Posterior vena cava (tissue), 2 donors: ENCODE data around the gene MAPK4. TPM values are rescaled to one million over a fixed set of nuclear protein-coding genes. Genes with fewer than 3 reads are reported as not detected.
A peak's percentile ranks its signal among the peaks of the same experiment; 100 is the strongest.

ENCODE experiments used
- DNase-seq: peaks from one replicate; pipeline ENCODE4 v3.0.0-alpha.2; 2020; ENCODE audit warnings: low spot score
- intact Hi-C, 2 donors: fragments of 100-400 bp; cut with DNase I; formaldehyde crosslinking; loops; one replicate each; pipeline versions ENCODE4 v1.14.1 to v1.14.2; 2022 to 2023
- total RNA-seq, 2 donors: library from RNA; stranded (reverse); fragmentation: NEBNext Ultra II Directional; extraction: Animal tissue kit (Norgen Biotek cat#: 25700); gene quantifications; one replicate each; pipeline ENCODE4 v1.2.1, GENCODE V29; 2021
- donor health status: DM: yes; HTN: yes; CAD: no.
- donor health status: DM: yes; HTN: yes; CAD: no.

Gene MAPK4
- total RNA-seq, 2 donors from 2014 or later, result 8.7 to 26.8 TPM

DNA sequence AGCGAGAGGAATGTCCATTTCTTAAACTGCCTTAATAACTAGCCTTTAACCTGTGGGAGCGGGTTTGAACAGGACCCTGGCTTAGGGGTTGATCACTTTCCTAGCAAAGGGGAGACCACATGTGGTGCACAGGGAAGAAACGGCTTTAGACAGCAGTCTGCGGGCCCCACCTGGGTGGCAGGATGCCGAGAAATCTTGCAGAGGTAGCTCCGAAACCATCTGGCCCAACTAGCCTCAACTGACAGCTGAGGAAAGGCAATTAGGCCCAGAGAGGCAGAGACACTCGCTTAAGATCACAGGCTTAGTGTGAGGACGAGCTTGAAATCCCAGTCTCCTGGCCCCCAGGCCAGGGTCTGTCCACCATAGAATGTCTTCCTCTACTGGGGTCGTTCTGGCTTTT is 170.1 kb downstream of the MAPK4 start:
- intact Hi-C loops, result loop anchor here in 1 of 2 donors (1.0 kb wide), 1 partner anchor 35 kb away; no protein-coding TSS in a partner anchor
- DNase-seq, result no peak

DNA sequence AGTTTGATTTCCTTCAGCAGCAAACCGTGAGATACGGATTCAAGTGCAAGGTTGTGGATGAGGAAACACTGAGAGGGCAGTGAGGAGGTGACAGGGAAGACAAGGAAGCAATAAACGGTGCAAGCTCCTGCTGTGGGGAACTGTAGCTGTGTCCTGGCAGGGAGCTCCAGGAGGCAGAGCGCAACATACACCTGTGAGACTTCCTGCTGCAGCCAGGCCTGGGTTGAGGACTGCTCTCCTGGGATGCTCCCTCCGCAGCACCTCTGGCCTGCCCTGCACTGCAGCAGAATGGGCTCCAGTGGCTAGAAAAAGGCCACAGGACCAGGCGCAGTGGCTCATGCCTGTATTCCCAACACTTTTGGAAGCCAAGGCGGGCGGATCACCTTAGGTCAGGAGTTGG is 174.5 kb downstream of the MAPK4 start:
- no peak for DNase-seq
- intact Hi-C loops, result no loop called here

DNA sequence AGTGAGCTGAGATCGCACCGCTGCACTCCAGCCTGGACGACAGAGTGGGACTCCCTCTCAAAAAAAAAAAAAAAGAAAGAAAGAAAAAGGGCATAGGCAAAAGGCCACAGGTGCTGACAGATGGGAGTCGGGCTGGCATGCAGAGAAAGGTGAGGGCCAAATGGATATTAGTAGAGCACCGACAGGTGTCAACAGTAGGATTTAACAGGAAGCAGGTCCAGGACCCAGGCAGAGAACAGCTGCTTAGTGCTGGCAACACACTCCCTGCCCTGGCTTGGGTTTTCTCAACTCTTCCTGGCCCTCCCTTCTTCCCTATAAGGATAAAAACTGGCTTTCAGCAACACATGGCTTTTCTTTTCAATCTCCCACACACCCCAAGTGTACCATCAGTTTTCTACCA is 175.0 kb downstream of the MAPK4 start:
- intact Hi-C loops, result no loop called here
- DNase-seq, result no peak

DNA sequence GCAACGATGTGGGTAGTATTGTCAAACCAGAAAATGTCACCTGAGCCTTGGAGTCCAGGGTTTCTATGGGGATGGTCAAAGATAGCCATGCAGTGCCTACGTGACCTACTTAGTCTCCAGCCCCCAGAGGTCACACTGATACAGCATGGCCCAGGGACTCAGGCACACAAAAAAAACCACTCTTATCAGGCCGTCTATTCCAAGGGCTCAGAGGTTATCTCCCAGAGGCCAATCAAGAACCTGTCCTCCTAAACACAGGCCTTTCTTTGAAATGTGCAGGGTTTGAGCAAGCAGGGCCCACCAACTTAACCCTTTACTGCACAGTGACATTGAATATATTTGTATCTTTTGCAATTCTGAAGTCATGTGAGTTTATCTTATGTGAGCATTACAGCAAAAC is 177.2 kb downstream of the MAPK4 start:
- intact Hi-C loops, result no loop called here
- DNase-seq, result no peak

DNA sequence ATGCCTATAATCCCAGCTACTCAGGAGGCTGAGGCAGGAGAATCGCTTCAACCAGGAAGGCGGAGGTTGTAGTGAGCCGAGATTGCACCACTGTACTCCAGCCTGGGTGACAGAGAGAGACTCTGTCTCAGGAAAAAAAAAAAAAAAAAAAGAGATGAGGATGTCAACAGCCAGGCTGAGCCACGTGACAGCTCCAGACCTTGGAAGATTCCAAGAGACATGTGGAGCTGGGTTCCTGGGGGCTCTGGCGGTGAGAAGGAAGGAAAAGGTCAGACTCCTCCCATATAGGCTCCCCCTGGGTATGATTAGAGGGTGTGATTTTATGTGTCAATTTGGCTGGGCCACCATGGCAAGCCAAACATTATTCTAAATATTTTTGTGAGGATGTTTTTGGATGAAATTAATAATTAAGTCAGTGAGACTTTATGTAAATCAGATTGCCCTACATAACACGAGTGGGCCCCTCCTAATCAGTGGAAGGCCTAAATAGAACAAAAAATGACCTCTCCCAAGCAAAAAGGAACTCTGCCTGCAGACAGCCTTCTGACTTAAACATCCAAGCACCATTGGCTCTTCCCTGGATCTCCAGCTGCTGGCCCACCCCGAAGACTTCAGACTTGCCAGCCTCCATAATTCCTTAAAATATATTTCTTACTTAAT is 178.3 kb downstream of the MAPK4 start:
- no peak for DNase-seq
- intact Hi-C loops, result no loop called here

DNA sequence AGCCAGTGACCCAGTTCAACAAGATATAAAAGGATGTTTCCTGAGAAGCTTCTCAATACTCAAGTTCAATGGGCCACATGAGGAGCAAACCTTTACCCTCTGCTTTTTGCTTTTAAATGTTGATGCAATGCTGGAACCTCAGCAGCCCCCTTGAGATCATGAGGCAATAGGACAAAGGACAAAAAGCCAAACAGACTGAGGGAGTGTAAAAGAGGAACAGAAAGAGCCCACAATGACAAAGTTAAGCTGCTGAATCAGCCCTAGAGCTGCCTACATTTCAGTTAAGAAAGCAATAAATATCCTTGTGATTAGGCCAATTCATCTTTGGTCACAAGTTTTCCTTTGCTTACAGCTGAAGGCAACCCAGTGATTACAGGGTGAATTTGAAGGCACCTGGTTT is 183.1 kb downstream of the MAPK4 start:
- DNase-seq, result no peak
- intact Hi-C loops, result no loop called here

DNA sequence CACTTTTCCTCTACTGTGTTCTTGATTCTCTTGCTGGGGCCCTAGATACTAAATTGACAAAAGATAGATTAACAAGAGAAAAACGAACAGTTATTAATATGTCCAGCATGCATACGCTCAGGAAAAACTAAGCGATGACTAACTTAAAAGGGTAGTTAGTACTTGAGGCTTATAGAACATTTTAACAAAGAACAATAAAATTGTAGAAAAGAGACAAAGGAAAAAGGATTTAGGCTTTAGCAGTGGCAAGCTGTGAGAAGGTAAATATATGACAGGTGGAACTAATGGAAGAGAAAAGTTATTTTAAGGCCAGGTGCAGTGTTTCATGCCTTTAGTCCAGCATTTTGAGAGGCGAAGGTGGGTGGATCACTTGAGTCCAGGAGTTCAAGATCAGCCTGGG is 184.4 kb downstream of the MAPK4 start:
- intact Hi-C loops, result no loop called here
- no peak for DNase-seq

DNA sequence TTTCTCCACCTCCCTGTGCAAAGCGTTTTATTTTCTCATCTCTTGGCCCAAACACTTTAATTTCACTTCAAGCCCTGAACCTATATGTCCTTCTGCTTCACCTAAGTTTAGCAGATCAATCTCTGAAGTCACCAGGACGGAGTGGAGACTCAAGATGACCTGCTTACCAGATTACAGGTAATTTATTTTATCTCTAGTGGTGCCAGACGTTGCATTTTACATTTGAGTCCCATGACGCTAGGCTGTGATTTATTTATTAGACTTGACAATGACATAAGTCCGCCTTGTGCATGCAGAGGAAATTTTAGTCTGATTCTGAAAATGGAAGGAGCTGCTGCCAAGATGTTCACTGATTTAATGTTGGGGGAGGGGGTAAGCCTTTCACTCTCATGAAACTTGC is 186.1 kb downstream of the MAPK4 start:
- intact Hi-C loops, result no loop called here
- no peak for DNase-seq

DNA sequence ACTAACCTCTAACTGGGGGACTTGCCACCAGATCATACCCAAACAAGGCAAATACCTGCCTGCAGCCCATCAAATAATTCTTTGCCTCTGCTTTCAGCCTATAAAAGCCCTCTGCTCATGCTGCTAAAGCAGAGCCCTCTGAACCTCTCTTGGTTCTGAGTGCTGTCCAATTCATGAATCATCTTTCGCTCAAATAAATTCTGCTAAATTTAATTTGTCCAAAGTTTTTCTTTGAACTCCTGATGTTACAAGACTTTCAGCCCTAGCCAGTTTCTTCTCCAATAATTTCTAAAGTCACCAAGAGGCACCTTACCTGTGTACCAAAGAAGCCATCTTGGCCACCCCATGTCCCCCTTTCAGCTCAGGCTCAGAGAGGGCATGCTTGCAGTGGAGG is 188.0 kb downstream of the MAPK4 start:
- intact Hi-C loops, result no loop called here

DNA sequence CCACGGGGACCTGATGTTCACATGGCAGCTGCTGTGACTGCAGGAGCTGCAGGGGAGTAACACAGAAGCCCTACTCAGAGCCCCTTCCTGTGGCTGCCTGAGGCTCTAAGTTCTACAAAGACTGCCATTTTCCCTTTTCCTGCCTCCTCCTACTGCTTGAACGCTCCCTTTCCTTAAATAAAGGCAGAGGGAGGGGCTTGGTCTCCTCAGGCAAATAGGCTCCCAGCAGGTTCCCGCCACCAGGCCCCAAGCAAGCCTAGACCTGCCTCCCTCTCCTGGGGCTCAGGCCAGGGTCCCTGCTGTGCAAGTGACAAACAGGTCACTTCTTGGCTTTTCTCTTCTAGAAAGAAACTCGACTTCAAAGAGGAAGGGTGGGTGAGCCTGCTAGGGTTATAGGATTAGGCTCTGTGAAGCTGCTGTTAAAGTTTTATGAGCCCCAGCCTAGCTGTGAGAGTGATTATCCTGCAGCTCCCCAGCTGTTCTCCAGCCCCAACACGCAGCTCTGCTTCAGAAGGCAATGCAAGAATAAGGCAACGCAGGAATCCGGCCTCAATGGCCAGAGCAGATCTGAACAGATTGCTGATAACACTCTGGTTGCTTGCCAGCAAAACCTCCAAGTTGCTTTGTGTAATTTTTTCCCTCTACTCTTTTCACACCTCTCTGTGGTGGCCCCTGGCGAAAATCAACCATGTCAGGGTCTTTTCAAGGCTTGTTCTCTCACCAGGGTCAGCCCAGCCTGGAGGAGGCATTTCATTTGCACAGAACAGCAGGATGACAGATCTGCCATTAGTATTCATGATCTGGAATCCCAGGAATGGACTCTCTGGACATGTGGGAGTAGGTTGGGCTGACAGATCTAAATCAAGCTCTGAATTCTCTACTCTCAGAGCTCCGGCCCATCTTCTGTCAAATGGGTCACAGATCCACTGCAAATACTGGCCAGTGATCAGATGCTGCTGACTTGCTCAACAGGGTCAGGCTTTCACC is 188.6 kb downstream of the MAPK4 start:
- intact Hi-C loops, result no loop called here
- no peak for DNase-seq

More for the DNA sequence above, 188.0 kb downstream of the MAPK4 start:
- no peak for DNase-seq

DNA sequence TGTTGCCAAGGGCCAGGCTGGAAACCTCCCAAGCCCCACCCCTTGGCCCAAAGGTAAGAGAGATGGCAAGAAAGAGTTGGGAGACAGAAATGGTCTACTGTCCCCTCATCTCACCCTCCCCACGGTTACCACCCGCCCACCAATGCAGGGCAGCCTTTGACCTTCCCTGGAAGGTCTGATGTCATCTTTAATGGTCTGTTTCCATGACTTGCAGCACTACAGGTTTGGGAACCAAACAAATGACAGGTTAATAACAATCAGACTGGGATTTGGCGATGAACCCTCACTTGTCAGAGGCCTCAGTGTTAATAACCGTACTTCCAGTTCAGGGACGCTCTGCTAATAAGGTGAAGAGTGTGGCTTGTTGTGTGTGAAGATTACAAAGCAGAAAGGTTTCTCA is 189.5 kb downstream of the MAPK4 start:
- intact Hi-C loops, result no loop called here
- no peak for DNase-seq

DNA sequence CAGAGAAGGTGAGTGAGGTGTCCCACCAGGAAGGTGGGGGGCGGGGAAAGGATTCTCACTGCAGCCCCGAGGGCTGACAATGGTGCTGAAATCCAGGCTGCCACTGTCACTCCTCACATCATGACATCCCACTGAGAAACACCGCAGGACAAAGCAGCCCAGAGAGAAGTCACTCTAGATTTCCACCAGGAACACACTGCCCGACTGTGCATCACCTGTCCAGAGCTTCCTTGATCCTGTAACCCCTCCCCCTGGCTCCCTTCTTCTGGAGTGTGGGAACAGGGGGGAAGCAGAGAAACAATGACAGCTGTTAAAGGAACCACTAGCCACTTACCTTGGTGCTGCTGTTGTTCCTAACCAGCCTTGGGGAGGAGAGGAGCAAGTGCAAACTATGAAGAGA is 190.1 kb downstream of the MAPK4 start:
- no peak for DNase-seq
- intact Hi-C loops, result no loop called here

DNA sequence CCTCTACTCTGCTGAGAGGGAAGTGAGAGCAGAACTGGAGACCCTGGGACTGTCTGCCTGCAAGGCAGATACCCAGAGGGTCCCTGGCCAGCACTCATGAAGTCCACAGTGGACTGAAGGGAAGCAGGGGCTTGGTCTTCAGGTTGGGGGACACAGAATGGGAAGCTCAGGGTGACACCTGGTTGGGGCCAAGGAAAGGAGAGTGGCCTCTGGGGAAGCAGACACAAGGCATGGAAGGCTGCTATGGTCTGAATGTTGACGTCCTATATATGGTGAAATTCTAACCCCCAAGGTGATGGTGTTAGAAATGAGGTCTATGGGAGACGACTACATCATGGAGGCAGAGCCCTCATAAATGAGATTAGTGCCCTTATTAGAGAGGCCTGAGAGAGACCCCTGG is 190.7 kb downstream of the MAPK4 start:
- intact Hi-C loops, result no loop called here
- DNase-seq, result no peak

DNA sequence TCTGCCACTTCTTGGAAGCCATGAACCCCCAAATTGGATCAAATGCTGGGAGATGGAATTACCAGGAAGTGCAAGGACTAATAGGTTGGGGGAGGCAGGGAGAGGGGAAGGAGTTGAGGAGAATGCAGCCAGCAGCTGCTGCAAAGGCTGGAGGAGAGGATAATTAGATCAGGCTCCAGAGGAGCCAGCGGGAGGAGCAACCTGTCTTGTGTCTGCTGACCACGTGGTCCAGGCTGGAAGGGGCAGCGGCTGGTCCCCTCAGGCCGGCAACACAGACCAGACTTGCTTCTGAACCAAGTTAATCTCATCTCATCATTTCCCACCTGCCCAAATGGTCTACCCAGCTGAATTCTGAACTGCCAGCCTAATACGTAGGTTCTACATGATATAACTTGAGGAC is 191.6 kb downstream of the MAPK4 start:
- no peak for DNase-seq
- intact Hi-C loops, result no loop called here

DNA sequence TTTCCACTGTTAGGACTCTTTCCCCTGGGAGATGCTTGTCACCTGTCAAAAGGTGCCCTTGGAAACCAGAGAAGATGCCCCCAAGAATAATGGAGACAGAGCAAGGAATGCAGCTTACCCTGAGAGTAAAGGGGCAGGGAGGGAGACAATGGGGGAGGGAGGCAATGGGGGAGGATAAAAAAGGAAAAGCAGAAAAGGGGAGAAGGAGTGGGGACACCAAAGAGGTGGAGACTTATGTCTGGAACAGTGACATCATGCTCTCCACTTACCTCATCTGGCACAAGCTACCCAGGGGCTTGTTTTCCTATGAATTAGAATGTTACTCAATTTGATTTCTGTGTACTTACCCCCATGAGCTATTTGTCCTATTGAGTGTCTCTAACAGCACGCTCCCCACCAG is 192.1 kb downstream of the MAPK4 start:
- intact Hi-C loops, result no loop called here
- DNase-seq, result no peak

DNA sequence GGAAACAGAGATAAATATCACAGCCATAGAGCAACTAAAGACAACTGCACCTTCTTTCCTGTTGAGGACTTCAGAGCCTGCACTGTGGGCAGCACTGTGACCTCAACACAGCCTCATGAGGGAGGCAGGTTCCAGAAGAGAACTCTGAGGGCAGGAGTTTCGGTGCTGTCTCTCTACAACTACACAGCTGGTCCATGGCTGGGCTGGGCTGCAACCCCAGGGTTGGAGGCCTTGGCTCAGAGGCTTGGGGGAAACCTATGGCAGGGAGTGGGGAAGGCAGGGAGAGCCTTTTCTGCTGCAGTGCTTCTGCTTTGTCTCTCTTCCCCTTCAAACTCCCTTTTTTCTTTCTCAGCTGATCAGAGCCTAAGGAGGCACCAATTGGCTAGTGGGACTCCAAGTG is 193.4 kb downstream of the MAPK4 start:
- no peak for DNase-seq
- intact Hi-C loops, result no loop called here

DNA sequence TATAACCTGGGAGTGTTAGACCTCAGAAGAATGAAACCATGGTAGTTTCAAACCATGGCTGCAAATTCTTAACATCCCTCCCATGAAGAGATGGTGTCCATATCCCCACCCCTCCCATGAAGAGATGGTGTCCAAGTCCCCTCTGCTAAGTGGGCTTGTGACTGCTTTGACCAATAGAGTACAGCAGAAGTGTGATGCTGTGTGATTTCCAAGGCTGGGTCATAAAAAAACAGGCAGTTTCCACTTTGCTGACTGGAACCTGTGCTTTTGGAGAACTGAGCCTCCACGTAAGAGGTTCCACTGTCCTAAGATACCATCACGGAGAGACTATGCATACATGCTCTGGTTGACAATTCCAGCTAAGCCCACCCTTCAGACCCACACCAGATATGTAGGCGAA is 194.4 kb downstream of the MAPK4 start:
- intact Hi-C loops, result no loop called here
- no peak for DNase-seq

DNA sequence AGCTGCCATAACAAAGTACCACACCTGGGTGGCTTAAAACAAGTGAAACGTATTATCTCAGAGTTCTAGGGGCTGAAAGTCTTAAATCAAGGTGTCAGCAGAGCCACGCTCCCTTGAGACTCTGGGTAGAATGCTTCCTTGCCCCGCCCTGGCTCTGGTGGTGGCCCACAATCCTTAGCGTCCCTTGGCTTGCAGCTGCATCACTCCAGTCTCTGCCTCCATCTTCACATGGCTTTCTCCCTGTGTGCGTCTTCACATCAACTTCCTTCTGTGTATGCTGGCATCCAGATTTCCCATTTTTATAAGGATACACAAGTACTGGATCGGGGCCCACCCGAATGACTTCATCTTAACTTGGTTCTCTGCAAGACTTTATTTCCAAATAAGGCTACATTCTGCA is 197.5 kb downstream of the MAPK4 start:
- intact Hi-C loops, result no loop called here
- peak; percentile 87 for DNase-seq

DNA sequence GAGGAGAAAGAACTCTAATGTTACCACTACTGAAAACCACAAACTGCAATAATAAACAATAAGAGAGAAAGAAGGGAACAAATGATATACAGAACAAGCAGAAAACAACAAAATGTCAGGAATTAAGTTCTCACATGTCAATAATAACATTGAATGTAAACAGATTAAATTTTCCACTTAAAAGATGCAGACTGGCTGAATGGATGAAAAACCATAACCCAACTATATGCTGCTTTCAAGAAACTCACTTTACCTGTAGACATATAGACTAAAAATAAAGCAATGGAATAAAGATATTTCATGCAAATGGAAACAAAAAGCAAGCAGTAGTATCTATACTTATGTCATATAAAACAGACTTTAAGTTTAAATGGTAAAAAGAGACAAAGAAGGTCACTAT is 209.6 kb downstream of the MAPK4 start:
- no peak for DNase-seq
- intact Hi-C loops, result no loop called here

DNA sequence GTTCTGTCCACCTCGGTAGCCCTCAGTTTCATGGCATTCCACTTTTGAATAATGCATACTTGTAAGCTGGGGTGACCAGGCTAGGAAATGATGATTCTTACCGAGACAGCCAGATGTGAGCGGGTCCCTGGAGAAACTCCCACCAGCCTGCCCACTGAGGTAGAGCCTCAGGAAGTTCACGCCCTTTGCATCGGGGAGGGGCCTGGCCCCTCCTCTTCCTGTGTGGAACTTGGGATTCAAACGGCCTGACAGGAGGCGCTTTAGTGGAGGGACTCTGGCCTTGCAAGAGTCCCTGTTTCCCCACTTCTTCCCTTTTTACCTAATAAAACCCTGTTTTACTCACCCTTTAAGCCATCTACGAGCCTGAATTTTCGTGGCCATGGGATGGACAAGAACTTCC is 215.3 kb downstream of the MAPK4 start:
- no peak for DNase-seq
- intact Hi-C loops, result no loop called here

DNA sequence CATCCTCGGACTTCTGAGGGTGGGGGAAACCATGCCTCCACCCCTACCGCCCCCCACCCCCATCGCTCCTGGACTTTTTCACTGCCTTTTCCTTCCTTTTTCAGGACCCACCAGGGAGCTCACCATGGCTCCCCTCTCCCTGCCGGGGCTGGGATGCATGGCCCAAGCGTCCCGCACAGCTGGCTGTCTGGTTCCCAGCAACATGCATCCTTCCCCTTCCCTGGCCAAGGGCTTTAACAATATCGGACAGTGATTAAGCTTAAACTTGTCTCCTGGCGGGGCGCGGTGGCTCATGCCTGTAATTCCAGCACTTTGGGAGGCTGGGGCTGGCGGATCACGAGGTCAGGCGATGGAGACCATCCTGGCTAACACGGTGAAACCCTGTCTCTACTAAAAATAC is 215.8 kb downstream of the MAPK4 start:
- intact Hi-C loops, result no loop called here
- no peak for DNase-seq
